Activated naive CD8-positive, alpha-beta T cell treated with anti-CD3 and anti-CD28 coated beads, Interleukin-2, amount 50 U/mL, for 16 hours (primary cell): Measurements from ENCODE around the gene HAGHL.
"Not testable (repeated sequence)": the region's sequence is repeated elsewhere in the genome, so short reads cannot be mapped to it uniquely, and the experiment has no call there.

Source experiments
- DNase-seq: peaks from one replicate; pipeline ENCODE4 v3.0.0-alpha.2; 2020; ENCODE audit warnings: low read depth, low spot score

The HAGHL gene

DNA sequence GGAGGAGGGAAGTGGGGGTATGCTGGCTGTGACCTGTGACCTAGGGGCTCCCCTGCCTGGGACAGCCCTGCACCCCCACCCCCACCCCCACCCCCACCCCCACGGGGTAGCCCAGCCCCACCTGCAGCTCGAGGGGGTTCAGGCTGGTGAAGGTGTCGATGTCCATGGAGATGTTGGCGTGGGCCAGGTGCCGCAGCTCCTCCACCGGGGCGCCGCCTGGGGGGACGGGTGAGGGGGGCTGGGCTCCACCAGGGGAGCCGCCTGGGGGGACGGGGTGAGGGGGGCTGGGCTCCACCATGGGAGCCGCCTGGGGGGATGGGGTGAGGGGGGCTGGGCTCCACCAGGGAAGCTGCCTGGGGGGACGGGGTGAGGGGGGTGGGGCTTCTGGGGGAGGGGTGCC lies 43.5 kb downstream of the HAGHL start:
- no peak for DNase-seq

GRCh38 chr16:772959-773358 lies 46.1 kb downstream of the HAGHL start:
- no peak for DNase-seq

DNA sequence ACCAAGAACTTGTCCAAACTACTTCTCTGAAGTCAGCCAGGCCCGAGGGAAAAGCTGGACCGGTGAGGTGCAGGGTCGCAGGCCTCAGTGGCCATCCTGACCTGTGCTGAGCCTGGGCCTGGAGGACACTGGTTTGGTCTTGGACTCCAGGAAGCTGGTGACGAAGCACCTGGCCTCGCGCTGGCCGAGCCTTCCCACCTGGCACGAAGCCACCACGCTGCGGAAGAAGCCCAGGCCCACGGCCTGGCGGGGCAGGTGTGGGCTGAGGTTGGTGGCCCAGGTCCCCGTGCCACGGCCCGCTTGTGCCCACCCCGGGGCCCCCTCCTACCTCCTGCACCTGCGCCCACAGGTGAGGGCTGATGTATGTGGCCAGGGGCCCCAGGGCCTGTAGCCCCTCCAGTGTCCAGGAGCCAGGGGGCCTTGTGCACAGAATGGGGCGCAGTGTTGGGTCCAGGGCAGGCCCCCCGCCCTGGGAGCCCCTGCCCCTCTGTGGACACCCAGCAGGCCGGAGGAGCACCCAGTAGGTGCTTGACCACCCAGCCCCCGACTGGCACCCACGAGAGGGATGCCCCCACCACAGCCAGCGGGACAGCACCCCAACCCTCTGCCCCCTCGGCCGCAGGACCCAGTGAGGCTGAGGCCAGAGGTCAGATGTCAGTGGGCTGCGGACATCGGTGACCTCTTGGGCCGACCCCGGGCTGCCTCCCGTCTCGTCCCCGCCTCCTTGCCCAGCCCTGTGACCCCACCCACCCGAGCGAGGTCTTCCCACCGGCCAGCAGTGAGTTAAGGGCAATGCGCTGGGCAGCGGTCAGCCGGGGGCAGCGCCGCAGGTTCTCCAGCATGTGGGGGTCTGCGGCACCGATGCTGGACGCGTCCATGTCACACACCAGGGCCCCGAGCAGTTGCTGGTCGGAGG lies 47.4 kb downstream of the HAGHL start:
- DNase-seq: no peak

DNA sequence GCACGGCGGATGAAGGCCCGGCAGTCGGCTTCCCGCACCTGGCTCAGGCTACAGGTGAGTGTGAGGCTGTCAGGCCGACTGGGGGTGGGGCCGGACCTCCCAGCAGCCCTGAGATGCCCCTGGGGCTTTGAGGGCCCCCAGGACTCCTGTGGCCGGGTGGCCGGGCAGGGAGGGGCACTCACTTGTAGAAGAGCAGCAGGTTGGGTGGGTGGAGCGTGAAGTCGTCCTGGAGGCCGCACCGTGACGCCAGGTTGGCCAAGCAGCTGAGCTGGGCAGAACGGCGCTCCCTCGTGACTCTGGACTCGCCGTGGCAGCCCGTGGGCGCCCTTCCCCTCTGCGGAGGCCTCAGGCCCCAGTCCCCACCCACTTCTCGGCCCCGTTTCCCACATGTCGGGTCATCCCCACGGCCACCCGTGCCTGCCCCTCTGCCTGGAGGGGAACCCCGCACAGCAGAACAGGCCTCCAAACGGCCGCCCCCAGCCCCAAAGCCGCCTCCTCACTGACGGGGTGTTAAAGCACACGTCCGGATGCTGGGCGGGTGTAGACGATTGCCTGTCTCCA lies 48.4 kb downstream of the HAGHL start:
- no peak for DNase-seq

- DNase-seq: not testable (repeated sequence)
Measured at GRCh38 chr16:776298-776697, 49.4 kb downstream of the HAGHL start.

- DNase-seq: no peak
Measured at GRCh38 chr16:776824-777223, 49.9 kb downstream of the HAGHL start.

DNA sequence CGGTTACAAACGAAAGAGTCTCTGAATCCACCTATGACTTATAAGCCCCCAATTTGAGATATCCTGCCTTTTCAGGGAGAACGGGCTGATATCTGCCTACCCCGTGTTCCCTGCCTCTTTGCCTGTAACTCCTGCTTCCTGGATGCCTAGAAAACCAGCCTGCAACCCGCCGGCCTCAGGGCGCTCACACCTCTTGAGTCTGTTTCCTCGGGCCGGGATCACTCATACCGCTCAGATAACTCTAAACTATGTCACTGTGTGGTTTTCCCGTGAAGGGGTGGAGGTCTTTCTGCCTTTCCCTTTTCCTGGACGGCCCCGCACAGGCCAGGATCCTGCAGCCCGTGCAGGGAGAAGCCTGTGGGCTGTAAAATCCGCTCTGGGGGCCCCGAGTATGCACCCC lies 50.9 kb downstream of the HAGHL start:
- no peak for DNase-seq

DNA sequence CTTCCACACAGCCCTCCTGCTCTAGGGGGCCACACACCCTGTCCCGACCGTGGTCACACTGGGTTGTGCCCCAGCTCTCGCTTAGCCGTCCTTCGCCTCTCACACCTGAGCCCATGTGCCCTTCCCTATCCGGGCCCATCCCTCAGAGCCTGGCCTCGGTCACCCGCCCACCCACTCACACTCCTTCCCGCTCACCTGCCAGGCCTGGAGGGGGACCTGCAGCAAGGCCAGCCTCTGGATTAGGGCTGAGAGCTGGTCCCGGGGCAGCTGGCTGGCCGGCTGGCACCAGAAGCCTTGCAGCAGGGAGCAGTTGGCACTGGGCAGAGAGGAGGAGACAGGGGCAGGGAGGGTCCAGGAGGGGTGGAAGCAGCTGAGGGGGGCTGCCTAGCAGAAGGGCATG lies 51.5 kb downstream of the HAGHL start:
- no peak for DNase-seq

DNA sequence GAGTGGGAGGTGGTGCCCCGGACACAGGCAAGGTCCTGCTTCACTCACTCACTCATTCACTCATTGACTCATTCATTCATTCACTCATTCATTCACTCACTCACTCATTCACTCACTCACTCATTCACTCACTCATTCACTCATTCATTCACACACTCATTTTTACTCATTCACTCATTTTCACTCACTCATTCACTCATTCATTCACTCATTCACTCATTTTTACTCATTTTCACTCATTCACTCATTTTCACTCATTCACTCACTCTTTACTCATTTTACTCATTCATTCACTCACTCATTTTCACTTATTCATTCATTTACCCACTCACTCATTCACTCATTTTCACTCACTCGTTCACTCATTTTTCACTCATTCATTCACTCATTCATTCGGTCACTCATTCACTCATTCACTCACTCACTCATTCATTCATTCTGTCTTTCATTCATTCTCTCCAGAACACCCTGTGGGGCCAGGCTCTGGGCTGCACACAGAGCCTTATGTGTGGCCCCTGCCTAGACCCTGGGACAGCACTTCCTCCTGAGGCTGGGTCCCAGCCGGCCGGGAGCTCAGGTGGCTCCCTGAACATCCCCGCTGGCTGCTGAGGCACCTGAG lies 52.1 kb downstream of the HAGHL start:
- DNase-seq: no peak
